Esophagus squamous epithelium (tissue), 5 donors: ENCODE measurements around the gene APP. TPM values are rescaled to one million over a fixed set of nuclear protein-coding genes. Genes with fewer than 3 reads are reported as not detected.
A peak's percentile ranks its signal among the peaks of the same experiment; 100 is the strongest.
"Not testable (repeated sequence)": the region's sequence is repeated elsewhere in the genome, so short reads cannot be mapped to it uniquely, and the experiment has no call there.

ENCODE experiments used
- DNase-seq: peaks from one replicate; lab custom pipeline; 2025; lab: John Stamatoyannopoulos, UW
- H3K27ac ChIP-seq, 4 donors: fragments of 200-600 bp; sonication (generic); one replicate each; pipeline ENCODE4 v1.5.1; 2016 to 2019; ENCODE audit warnings: mild to moderate bottlenecking in 1 of 4
- H3K27me3 ChIP-seq, 4 donors: fragments of 200-600 bp; sonication (generic); 1 replicate in 3 of 4; 2 replicates in 1 of 4; pipeline versions ENCODE4 v1.5.1 to v1.6.0; 2017 to 2021; ENCODE audit warnings: antibody characterized with exemption in 1 of 4
- H3K36me3 ChIP-seq, 3 donors: fragments of 200-600 bp; sonication (generic); one replicate each; pipeline ENCODE4 v1.5.1; 2016 to 2019
- H3K4me1 ChIP-seq, 3 donors: fragments of 200-600 bp; sonication (generic); one replicate each; pipeline ENCODE4 v1.5.1; 2017 to 2019
- H3K4me3 ChIP-seq, 4 donors: fragments of 200-600 bp; sonication (generic); 1 replicate in 3 of 4; 2 replicates in 1 of 4; pipeline ENCODE4 v1.5.1; 2016 to 2019; ENCODE audit warnings: mild to moderate bottlenecking in 2 of 4, moderate library complexity in 1 of 4
- H3K9me3 ChIP-seq, 3 donors: fragments of 200-600 bp; sonication (generic); one replicate each; pipeline ENCODE4 v1.5.1; 2016 to 2019
- POLR2A ChIP-seq, 4 donors: fragments of 450-650 bp; IDR thresholded peaks; one replicate each; pipeline ENCODE4 v1.6.1; 2017; ENCODE audit warnings: antibody characterized with exemption in 4 of 4, mild to moderate bottlenecking in 4 of 4, moderate library complexity in 3 of 4
- WGBS, 2 donors: methylation state at CpG; one replicate each; pipeline ENCODE4 v1.1.5; 2018; 5-methylcytosine and 5-hydroxymethylcytosine counted together
- intact Hi-C: fragments of 100-400 bp; cut with DNase I; formaldehyde crosslinking; loops from one replicate; pipeline ENCODE4 v1.15.0; 2022
- total RNA-seq, 4 donors: library from RNA; depleted of rRNA; stranded (reverse); fragments of >200 nt; gene quantifications; one replicate each; pipeline ENCODE4 v1.1.0, GENCODE V29; 2016
- TF ChIP-seq, protein P1 (sequence below), 6 experiments: fragments of 450-650 bp in 4 of 6; fragments of 200-600 bp in 2 of 6; sonication (generic) in 2 of 6; IDR thresholded peaks; one replicate each; pipeline ENCODE4 v1.5.1; 2016 to 2019; ENCODE audit warnings: antibody characterized with exemption in 6 of 6, mild to moderate bottlenecking in 4 of 6, moderate library complexity in 4 of 6
- donor health status: DM: yes; HTN: yes; CAD: no.

The APP gene
- total RNA-seq, 4 donors from 2014 or later, result 58.2 to 277 (median 183) TPM

DNA sequence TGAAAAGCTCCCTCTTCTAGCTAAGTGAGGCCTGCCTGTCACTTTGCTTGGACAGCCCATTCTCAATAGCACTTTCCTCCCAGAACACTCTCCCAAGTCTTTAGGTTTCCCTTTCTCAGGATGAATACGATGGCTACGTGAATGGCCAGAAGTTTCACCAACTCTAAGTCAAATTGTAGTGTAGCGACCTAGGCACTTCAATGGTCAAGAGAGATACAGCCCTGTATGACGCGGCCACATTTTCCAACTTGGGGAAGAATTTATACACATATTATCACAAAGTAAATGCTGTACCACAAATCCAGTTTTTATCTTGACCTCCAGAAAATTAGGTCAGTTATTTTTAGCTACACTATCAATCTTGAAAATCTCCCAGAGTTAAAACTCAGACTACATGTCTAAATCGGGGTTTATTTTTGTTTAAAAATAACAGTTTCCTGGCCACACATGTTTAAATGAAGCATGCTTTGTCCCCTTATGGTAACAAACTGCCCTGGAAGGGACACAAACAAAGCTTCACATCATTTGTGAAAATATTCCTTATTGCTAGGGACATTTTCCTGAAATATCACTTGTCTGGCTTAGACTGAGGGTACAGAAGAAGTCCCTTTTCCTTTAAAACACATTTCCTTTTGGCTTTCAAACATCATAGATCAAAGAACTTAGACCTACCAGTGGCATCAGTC lies 243.2 kb downstream of the APP start:
- Histone ChIP-seq H3K27me3 (no peaks in the 10 kb centered on the region), H3K4me1 (peaks cover 0 to 40% (median 36%) of the 10 kb centered on the region in 3 donors), H3K27ac (peak overlapping the region; percentile 19 to 79 (median 66)), H3K9me3 (no peaks in the 10 kb centered on the region), H3K36me3 (no peaks in the 10 kb centered on the region), H3K4me3 (no peak overlapping the region)
- no peak for TF ChIP-seq POLR2A (IDR thresholded peaks at IDR 0.05)
- TF ChIP-seq, protein P1, sequence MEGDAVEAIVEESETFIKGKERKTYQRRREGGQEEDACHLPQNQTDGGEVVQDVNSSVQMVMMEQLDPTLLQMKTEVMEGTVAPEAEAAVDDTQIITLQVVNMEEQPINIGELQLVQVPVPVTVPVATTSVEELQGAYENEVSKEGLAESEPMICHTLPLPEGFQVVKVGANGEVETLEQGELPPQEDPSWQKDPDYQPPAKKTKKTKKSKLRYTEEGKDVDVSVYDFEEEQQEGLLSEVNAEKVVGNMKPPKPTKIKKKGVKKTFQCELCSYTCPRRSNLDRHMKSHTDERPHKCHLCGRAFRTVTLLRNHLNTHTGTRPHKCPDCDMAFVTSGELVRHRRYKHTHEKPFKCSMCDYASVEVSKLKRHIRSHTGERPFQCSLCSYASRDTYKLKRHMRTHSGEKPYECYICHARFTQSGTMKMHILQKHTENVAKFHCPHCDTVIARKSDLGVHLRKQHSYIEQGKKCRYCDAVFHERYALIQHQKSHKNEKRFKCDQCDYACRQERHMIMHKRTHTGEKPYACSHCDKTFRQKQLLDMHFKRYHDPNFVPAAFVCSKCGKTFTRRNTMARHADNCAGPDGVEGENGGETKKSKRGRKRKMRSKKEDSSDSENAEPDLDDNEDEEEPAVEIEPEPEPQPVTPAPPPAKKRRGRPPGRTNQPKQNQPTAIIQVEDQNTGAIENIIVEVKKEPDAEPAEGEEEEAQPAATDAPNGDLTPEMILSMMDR (IDR thresholded peaks at IDR 0.05), result no peak
- intact Hi-C loops, result no loop called here
- no peak for DNase-seq
- 61 to 71% methylated on average over 6 of the region's 6 CpGs for WGBS, 2 donors

DNA sequence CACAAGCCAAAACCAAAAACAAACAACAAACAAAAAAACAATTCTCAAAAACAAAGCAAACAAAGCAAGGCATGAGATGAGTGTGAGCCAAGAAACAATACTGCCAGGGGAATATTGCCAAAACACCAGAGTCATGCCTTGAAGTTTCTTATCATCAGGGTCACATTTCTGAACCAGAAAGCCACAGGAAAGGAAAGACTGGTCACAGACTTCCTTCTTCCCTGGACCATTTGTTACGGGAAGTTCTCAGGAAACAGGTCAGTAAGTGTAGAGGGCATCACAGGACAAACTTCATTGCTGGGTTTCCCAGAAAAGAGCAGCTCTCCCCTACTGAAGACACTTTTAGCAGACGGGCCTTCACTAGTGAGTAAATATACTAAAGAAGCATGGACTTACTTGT lies 244.6 kb downstream of the APP start:
- 55 to 78% methylated on average over 2 of the region's 2 CpGs for WGBS, 2 donors
- Histone ChIP-seq H3K36me3 (no peaks in the 10 kb centered on the region), H3K9me3 (no peaks in the 10 kb centered on the region), H3K27ac (peak overlapping the region in 3 of 4 donors; percentile 43 to 85 (median 75)), H3K4me3 (no peak overlapping the region), H3K27me3 (no peaks in the 10 kb centered on the region), H3K4me1 (peaks cover 0 to 31% (median 31%) of the 10 kb centered on the region in 3 donors)
- no peak for DNase-seq
- TF ChIP-seq POLR2A (IDR thresholded peaks at IDR 0.05), result no peak
- TF ChIP-seq, protein P1 (IDR thresholded peaks at IDR 0.05), result no peak
- intact Hi-C loops, result no loop called here

DNA sequence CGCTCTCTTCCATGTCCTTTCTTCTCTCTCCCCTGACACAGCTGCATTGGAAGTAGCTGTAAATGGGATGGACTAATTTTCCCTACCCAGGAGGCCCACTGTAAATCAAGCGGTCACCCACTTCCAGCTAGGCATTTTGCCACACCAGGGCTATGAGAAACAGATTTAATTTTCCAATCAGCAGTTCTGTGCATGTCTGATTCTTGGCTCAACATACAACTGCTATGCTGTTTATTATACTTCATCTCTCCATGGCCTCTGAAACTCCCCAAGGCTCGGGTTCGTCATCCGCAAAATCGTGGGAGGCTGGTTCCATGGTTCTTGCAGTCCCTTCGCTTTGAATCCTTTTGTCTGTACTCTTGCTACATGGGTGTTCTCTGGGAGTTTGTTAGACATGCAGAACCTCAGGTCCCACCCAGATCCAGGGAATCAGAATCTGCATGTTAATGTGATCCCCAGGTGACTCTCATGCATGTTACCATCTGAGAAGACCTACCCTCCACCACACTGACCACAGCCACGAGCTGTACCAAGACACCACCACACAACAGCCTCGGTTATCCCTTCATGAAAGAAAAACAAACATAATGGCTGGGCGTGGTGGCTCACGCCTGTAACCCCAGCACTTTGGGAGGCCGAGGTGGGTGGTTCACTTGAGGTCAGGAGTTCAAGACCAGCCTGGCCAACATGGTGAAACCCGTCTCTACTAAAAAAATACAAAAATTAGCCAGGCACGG lies 245.3 kb downstream of the APP start:
- DNase-seq, result no peak
- no peaks in the 10 kb centered on the region for H3K9me3 ChIP-seq
- peak overlapping the region in 3 of 4 donors; percentile 41 to 75 (median 74) for H3K27ac ChIP-seq
- H3K4me3 ChIP-seq, result no peak overlapping the region
- intact Hi-C loops, result no loop called here
- H3K4me1 ChIP-seq, result peaks cover 0 to 26% (median 24%) of the 10 kb centered on the region in 3 donors
- TF ChIP-seq POLR2A (IDR thresholded peaks at IDR 0.05), result no peak
- TF ChIP-seq, protein P1 (IDR thresholded peaks at IDR 0.05), result no peak
- no peaks in the 10 kb centered on the region for H3K36me3 ChIP-seq
- no peaks in the 10 kb centered on the region for H3K27me3 ChIP-seq
- WGBS, 2 donors, result 77 to 83% methylated on average over 8 to 12 of the region's 14 CpGs

DNA sequence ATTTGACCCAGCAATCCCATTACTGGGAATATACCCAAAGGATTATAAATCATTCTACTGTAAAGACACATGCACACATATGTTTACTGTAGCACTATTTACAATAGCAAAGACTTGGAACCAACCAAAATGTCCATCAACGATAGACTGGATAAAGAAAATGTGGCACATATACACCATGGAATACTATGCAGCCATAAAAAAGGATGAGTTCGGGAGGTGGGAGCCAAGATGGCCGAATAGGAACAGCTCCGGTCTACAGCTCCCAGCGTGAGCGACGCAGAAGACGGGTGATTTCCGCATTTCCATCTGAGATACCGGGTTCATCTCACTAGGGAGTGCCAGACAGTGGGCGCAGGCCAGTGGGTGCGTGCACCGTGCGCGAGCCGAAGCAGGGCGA lies 252.4 kb downstream of the APP start:
- H3K4me3 ChIP-seq, H3K36me3 ChIP-seq, H3K27ac ChIP-seq, H3K4me1 ChIP-seq, H3K9me3 ChIP-seq, intact Hi-C loops, H3K27me3 ChIP-seq, DNase-seq: not testable (repeated sequence)
- WGBS, 2 donors, result 95 to 96% methylated on average over 7 to 9 of the region's 17 CpGs

DNA sequence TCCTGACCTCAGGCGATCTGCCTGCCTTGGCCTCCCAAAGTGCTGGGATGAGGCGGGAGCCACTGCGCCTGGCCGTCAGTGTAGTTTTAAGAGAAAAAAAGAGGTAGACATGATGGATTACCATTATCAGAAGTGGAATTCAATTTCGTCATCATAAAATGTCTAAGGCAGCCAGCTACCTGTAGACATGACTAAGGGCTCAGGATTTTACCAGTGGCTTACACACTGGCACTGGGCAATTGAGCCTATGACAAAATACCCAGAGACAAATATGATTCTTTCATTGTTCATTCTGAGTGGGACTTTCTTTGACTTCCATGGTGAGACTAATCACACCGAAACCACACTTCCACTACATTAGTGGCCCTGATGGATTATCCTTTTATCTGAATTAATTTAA lies 254.3 kb downstream of the APP start:
- H3K9me3 ChIP-seq, result no peaks in the 10 kb centered on the region
- 84 to 93% methylated on average over 5 to 6 of the region's 6 CpGs for WGBS, 2 donors
- H3K36me3 ChIP-seq, result peaks cover 0 to under 1% (median 0%) of the 10 kb centered on the region in 3 donors
- H3K27ac ChIP-seq, result no peak overlapping the region
- no peak overlapping the region for H3K4me3 ChIP-seq
- intact Hi-C loops, result no loop called here
- DNase-seq, result no peak
- H3K27me3 ChIP-seq, result no peaks in the 10 kb centered on the region
- TF ChIP-seq POLR2A (IDR thresholded peaks at IDR 0.05), result no peak
- H3K4me1 ChIP-seq, result peaks cover 0 to 20% (median 0%) of the 10 kb centered on the region in 3 donors

DNA sequence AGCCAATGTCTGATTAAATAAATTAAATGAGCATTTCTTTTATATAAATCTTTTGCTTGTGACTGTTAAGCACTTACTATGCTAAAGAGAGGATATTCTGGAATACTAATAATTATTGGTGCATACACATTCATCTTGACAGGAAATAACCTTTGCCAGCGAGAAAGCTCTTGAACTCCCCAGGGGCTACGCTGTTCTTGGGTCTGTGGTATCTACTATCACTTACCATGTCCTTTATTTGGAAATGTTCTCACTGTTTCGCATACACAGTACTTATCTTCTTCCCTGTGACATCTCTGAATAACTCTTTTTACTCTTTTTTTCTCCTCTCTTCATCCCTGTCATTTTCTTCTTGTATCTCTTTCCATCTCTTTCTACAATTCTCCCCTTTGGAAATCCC lies 257.1 kb downstream of the APP start:
- Histone ChIP-seq H3K4me3 (no peak overlapping the region), H3K27ac (no peak overlapping the region), H3K27me3 (no peaks in the 10 kb centered on the region), H3K4me1 (peaks cover 0 to 23% (median 0%) of the 10 kb centered on the region in 3 donors), H3K9me3 (no peaks in the 10 kb centered on the region), H3K36me3 (peaks cover 0 to 16% (median 0%) of the 10 kb centered on the region in 3 donors)
- intact Hi-C loops, result no loop called here
- DNase-seq, result no peak
- WGBS, 2 donors, result 81 to 87% methylated on average over 3 of the region's 3 CpGs
- no peak for TF ChIP-seq POLR2A (IDR thresholded peaks at IDR 0.05)
- TF ChIP-seq, protein P1 (IDR thresholded peaks at IDR 0.05), result no peak
